ENCODE measurements around the gene MAPKAP1.

The MAPKAP1 gene

DNA sequence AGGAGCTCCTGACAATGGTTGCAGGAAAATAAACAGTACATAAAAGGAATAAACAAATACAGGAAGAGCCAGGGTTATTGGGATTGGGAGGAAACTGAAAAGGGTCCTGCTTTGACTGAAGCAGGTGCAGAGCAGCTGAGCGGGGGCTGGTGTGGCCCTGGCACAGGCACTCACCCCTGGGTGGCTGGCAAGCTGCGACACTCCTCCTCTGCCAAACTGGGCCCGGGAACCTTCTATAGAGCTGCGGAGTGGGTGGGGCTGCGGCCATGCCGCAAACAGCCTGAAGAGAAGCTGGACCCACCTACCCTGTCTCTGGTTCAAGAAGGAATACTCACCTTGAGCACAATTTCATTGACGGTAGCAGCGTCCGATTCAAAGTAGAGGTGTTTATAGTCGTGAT, 262.8 kb downstream of the MAPKAP1 start:
- Histone ChIP-seq H3K4me2 (ENCODE audit: low read length) (no peak overlapping the region), H3K79me2 (ENCODE audit: control insufficient read depth, low read length) (no peaks in the 10 kb centered on the region), H3K36me3 (ENCODE audit: control insufficient read depth, low read length) (peaks cover 3% of the 10 kb centered on the region; the same call in 1 of the 2 replicates), H4K20me1 (ENCODE audit: control insufficient read depth, insufficient read depth, low read depth, low read length) (no peaks in the 10 kb centered on the region), H3K9me2 (replicated peaks; ENCODE audit: control insufficient read depth, low read length) (no peaks in the 10 kb centered on the region), H3K4me3 (ENCODE audit: low read length) (no peak overlapping the region), H3K27ac (ENCODE audit: low read depth, low read length) (no peak overlapping the region), H3K9me3 (ENCODE audit: control insufficient read depth, insufficient read depth, low read length) (no peaks in the 10 kb centered on the region), H3K27me3 (ENCODE audit: control insufficient read depth, low read length) (no peaks in the 10 kb centered on the region), H3K4me1 (ENCODE audit: control insufficient read depth, low read length) (peaks cover 40% of the 10 kb centered on the region), H3F3A (ENCODE audit: control insufficient read depth, insufficient read depth) (no peaks in the 10 kb centered on the region)
- TF ChIP-seq EZH2phosphoT487 (IDR thresholded peaks at IDR 0.05; ENCODE audit: borderline replicate concordance, low read length): no peak

DNA sequence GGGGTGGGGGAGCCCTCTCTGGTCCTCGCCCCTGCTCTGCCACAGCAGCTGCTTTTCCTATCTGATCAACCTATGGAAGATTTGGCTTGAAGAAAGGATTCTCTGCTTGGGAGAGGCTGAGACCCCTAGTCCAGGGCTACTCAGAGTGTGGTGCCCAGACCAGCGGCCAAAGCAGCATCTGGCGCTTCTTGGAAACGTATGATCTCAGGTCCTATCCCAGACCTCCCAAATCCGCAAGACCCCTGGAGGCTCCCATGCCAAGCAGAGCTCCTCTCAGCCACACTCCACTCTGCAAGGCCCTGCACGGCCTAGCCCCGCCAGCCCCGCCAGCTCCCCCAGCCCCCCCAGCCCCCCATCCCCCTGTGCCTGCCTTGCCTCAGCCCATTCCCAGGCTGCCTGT, 263.6 kb downstream of the MAPKAP1 start:
- Histone ChIP-seq H3K9me2 (replicated peaks; ENCODE audit: control insufficient read depth, low read length) (no peaks in the 10 kb centered on the region), H4K20me1 (ENCODE audit: control insufficient read depth, insufficient read depth, low read depth, low read length) (no peaks in the 10 kb centered on the region), H3K27me3 (ENCODE audit: control insufficient read depth, low read length) (no peaks in the 10 kb centered on the region), H3K4me2 (ENCODE audit: low read length) (no peak overlapping the region), H3F3A (ENCODE audit: control insufficient read depth, insufficient read depth) (no peaks in the 10 kb centered on the region), H3K4me3 (ENCODE audit: low read length) (no peak overlapping the region), H3K36me3 (ENCODE audit: control insufficient read depth, low read length) (peaks cover 3% of the 10 kb centered on the region; the same call in 1 of the 2 replicates), H3K9me3 (ENCODE audit: control insufficient read depth, insufficient read depth, low read length) (no peaks in the 10 kb centered on the region), H3K4me1 (ENCODE audit: control insufficient read depth, low read length) (peaks cover 36% of the 10 kb centered on the region), H3K79me2 (ENCODE audit: control insufficient read depth, low read length) (no peaks in the 10 kb centered on the region), H3K27ac (ENCODE audit: low read depth, low read length) (no peak overlapping the region)
- TF ChIP-seq, protein P1, sequence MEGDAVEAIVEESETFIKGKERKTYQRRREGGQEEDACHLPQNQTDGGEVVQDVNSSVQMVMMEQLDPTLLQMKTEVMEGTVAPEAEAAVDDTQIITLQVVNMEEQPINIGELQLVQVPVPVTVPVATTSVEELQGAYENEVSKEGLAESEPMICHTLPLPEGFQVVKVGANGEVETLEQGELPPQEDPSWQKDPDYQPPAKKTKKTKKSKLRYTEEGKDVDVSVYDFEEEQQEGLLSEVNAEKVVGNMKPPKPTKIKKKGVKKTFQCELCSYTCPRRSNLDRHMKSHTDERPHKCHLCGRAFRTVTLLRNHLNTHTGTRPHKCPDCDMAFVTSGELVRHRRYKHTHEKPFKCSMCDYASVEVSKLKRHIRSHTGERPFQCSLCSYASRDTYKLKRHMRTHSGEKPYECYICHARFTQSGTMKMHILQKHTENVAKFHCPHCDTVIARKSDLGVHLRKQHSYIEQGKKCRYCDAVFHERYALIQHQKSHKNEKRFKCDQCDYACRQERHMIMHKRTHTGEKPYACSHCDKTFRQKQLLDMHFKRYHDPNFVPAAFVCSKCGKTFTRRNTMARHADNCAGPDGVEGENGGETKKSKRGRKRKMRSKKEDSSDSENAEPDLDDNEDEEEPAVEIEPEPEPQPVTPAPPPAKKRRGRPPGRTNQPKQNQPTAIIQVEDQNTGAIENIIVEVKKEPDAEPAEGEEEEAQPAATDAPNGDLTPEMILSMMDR (IDR thresholded peaks at IDR 0.05; ENCODE audit: low read depth, low read length, poor library complexity, severe bottlenecking): no peak
- TF ChIP-seq EZH2phosphoT487 (IDR thresholded peaks at IDR 0.05; ENCODE audit: borderline replicate concordance, low read length): no peak

DNA sequence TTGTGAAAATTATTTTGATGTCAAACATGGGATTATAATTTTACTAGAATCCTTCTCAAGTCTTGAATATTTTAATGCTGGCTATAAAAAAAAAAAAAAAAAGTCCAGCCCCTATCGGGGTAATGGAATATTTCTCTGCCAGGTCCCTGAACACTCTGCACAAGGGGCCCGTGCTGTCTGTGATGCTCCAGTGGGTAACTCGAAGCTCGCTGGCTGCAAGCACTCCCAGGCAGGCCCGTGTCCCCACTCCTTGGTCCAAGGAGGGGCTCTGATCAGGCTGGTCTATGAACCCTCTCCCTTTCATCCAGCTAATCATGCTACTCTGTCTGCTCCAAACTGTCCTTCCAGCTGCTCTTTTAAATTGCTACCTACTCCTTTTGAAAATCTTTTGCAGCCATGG, 264.6 kb downstream of the MAPKAP1 start:
- H3K9me3 ChIP-seq (ENCODE audit: control insufficient read depth, insufficient read depth, low read length): no peaks in the 10 kb centered on the region
- H3K4me3 ChIP-seq (ENCODE audit: low read length): no peak overlapping the region
- H3K9me2 ChIP-seq (replicated peaks; ENCODE audit: control insufficient read depth, low read length): no peaks in the 10 kb centered on the region
- H3K4me1 ChIP-seq (ENCODE audit: control insufficient read depth, low read length): peaks cover 27% of the 10 kb centered on the region
- H3K27me3 ChIP-seq (ENCODE audit: control insufficient read depth, low read length): no peaks in the 10 kb centered on the region
- H3K36me3 ChIP-seq (ENCODE audit: control insufficient read depth, low read length): peaks cover 3% of the 10 kb centered on the region; the same call in 1 of the 2 replicates
- no peak overlapping the region for H3K27ac ChIP-seq (ENCODE audit: low read depth, low read length)
- H3K4me2 ChIP-seq (ENCODE audit: low read length): no peak overlapping the region
- H4K20me1 ChIP-seq (ENCODE audit: control insufficient read depth, insufficient read depth, low read depth, low read length): no peaks in the 10 kb centered on the region
- no peaks in the 10 kb centered on the region for H3K79me2 ChIP-seq (ENCODE audit: control insufficient read depth, low read length)
- H3F3A ChIP-seq (ENCODE audit: control insufficient read depth, insufficient read depth): no peaks in the 10 kb centered on the region
- TF ChIP-seq, protein P1 (IDR thresholded peaks at IDR 0.05; ENCODE audit: low read depth, low read length, poor library complexity, severe bottlenecking): no peak
- TF ChIP-seq EZH2phosphoT487 (IDR thresholded peaks at IDR 0.05; ENCODE audit: borderline replicate concordance, low read length): no peak

DNA sequence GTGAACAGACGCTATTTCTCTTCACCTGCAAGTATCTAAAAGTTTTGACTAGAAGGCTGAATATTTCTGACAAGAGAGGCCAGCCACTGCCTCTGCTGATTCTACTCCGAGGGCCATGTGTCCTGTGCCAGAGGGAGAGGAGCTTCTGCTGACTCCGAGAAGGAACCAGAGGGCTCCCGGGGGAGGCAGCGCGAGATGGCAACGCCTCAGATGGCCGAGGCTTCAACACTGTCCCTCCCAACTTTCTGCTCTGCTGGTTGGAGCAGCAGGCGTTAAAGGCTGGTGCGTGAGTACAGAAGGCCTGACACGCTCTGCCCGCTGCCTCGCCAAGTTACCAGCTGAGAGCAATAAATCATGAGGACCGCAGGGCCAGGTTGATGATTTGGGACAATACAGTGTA, 266.6 kb downstream of the MAPKAP1 start:
- peaks cover 7% of the 10 kb centered on the region for H3K4me1 ChIP-seq (ENCODE audit: control insufficient read depth, low read length)
- TF ChIP-seq, protein P1 (IDR thresholded peaks at IDR 0.05; ENCODE audit: low read depth, low read length, poor library complexity, severe bottlenecking): no peak
- TF ChIP-seq EZH2phosphoT487 (IDR thresholded peaks at IDR 0.05; ENCODE audit: borderline replicate concordance, low read length): no peak
- H4K20me1 ChIP-seq (ENCODE audit: control insufficient read depth, insufficient read depth, low read depth, low read length): no peaks in the 10 kb centered on the region
- H3K79me2 ChIP-seq (ENCODE audit: control insufficient read depth, low read length): no peaks in the 10 kb centered on the region
- H3K4me2 ChIP-seq (ENCODE audit: low read length): no peak overlapping the region
- H3K27me3 ChIP-seq (ENCODE audit: control insufficient read depth, low read length): no peaks in the 10 kb centered on the region
- no peaks in the 10 kb centered on the region for H3K9me2 ChIP-seq (replicated peaks; ENCODE audit: control insufficient read depth, low read length)
- H3K4me3 ChIP-seq (ENCODE audit: low read length): no peak overlapping the region
- no peaks in the 10 kb centered on the region for H3K9me3 ChIP-seq (ENCODE audit: control insufficient read depth, insufficient read depth, low read length)
- H3K27ac ChIP-seq (ENCODE audit: low read depth, low read length): no peak overlapping the region
- no peaks in the 10 kb centered on the region for H3F3A ChIP-seq (ENCODE audit: control insufficient read depth, insufficient read depth)
- peaks cover 3% of the 10 kb centered on the region; the same call in 1 of the 2 replicates for H3K36me3 ChIP-seq (ENCODE audit: control insufficient read depth, low read length)
